ENCODE results near the gene GPR139.

GPR139 gene

DNA sequence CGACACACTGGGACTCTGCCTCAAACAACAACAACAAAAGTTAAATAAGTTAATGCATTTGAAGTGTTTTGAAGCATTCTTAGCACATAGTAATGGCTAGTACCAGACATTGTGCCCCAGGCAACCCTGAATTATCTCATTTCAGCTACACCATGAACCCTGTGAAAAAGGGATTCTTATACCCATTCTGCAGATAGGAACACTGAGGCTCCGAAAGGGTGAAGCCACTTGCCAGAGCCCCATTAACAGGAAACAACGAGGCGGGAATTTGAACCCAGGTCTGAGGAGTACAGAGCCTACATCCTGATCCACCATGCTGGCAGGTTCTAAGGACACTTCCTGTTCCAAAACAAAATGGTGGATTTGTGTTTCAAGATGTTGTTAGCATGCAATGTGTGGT lies 9.2 kb downstream of the GPR139 start:
- H3K9me2 ChIP-seq (replicated peaks; ENCODE audit: insufficient read depth, low read length): no peaks in the 10 kb centered on the region
- H3F3A ChIP-seq (ENCODE audit: insufficient read depth): no peaks in the 10 kb centered on the region
- H3K9ac ChIP-seq (ENCODE audit: low read length): no peak overlapping the region
- H3K4me3 ChIP-seq (ENCODE audit: insufficient read depth, low read length, poor library complexity, severe bottlenecking): no peak overlapping the region
- TF ChIP-seq EZH2phosphoT487 (conservative IDR thresholded peaks at IDR 0.05; ENCODE audit: low read length): no peak
- TF ChIP-seq, protein P1, sequence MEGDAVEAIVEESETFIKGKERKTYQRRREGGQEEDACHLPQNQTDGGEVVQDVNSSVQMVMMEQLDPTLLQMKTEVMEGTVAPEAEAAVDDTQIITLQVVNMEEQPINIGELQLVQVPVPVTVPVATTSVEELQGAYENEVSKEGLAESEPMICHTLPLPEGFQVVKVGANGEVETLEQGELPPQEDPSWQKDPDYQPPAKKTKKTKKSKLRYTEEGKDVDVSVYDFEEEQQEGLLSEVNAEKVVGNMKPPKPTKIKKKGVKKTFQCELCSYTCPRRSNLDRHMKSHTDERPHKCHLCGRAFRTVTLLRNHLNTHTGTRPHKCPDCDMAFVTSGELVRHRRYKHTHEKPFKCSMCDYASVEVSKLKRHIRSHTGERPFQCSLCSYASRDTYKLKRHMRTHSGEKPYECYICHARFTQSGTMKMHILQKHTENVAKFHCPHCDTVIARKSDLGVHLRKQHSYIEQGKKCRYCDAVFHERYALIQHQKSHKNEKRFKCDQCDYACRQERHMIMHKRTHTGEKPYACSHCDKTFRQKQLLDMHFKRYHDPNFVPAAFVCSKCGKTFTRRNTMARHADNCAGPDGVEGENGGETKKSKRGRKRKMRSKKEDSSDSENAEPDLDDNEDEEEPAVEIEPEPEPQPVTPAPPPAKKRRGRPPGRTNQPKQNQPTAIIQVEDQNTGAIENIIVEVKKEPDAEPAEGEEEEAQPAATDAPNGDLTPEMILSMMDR (IDR thresholded peaks at IDR 0.05; ENCODE audit: insufficient read depth, low read length, poor library complexity, severe bottlenecking): no peak
- no peak overlapping the region for H2AFZ ChIP-seq (ENCODE audit: low read depth, low read length, severe bottlenecking)
- H3K9me3 ChIP-seq (ENCODE audit: insufficient read depth, low read length): no peaks in the 10 kb centered on the region
- no peaks in the 10 kb centered on the region for H3K36me3 ChIP-seq (ENCODE audit: low read length)
- no peak overlapping the region for H3K4me2 ChIP-seq (ENCODE audit: low read depth, low read length, poor library complexity, severe bottlenecking)
- no peaks in the 10 kb centered on the region for H3K27me3 ChIP-seq (ENCODE audit: low read length)
- H3K79me2 ChIP-seq (ENCODE audit: insufficient read depth, low read length): no peaks in the 10 kb centered on the region
- H3K27ac ChIP-seq (ENCODE audit: low read depth, low read length): no peak overlapping the region
- H4K20me1 ChIP-seq (ENCODE audit: low read depth, low read length): no peaks in the 10 kb centered on the region

DNA sequence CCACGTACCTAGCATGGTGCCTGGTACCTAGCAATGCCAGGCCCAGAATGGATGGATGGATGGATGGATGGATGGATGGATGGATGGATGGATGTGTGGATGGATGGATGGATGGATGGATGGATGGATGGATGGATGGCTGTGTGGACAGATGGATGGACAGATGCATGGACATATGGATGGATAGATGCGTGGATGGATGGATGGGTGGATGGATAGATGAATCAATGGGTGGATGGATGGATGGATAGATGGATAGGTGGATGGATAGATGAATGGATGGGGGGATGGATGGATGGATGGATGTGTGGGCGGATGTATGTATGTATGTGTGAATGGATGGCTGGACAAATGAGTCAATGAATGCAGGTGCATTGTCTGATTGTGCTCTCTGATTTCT lies 12.6 kb downstream of the GPR139 start:
- no peaks in the 10 kb centered on the region for H3F3A ChIP-seq (ENCODE audit: insufficient read depth)
- H3K4me2 ChIP-seq (ENCODE audit: low read depth, low read length, poor library complexity, severe bottlenecking): no peak overlapping the region
- no peaks in the 10 kb centered on the region for H3K9me3 ChIP-seq (ENCODE audit: insufficient read depth, low read length)
- no peak overlapping the region for H2AFZ ChIP-seq (ENCODE audit: low read depth, low read length, severe bottlenecking)
- TF ChIP-seq, protein P1 (IDR thresholded peaks at IDR 0.05; ENCODE audit: insufficient read depth, low read length, poor library complexity, severe bottlenecking): no peak
- no peak for TF ChIP-seq EZH2phosphoT487 (conservative IDR thresholded peaks at IDR 0.05; ENCODE audit: low read length)
- no peaks in the 10 kb centered on the region for H4K20me1 ChIP-seq (ENCODE audit: low read depth, low read length)
- no peaks in the 10 kb centered on the region for H3K36me3 ChIP-seq (ENCODE audit: low read length)
- no peaks in the 10 kb centered on the region for H3K79me2 ChIP-seq (ENCODE audit: insufficient read depth, low read length)
- no peak overlapping the region for H3K27ac ChIP-seq (ENCODE audit: low read depth, low read length)
- H3K4me3 ChIP-seq (ENCODE audit: insufficient read depth, low read length, poor library complexity, severe bottlenecking): no peak overlapping the region
- no peaks in the 10 kb centered on the region for H3K9me2 ChIP-seq (replicated peaks; ENCODE audit: insufficient read depth, low read length)
- no peak overlapping the region for H3K9ac ChIP-seq (ENCODE audit: low read length)
- H3K27me3 ChIP-seq (ENCODE audit: low read length): no peaks in the 10 kb centered on the region

- Histone ChIP-seq H3K4me3 (ENCODE audit: insufficient read depth, low read length, poor library complexity, severe bottlenecking) (no peak overlapping the region), H3K9me3 (ENCODE audit: insufficient read depth, low read length) (no peaks in the 10 kb centered on the region), H4K20me1 (ENCODE audit: low read depth, low read length) (no peaks in the 10 kb centered on the region), H3K36me3 (ENCODE audit: low read length) (no peaks in the 10 kb centered on the region), H3K9ac (ENCODE audit: low read length) (no peak overlapping the region), H3K27ac (ENCODE audit: low read depth, low read length) (no peak overlapping the region), H3K27me3 (ENCODE audit: low read length) (no peaks in the 10 kb centered on the region), H3K4me2 (ENCODE audit: low read depth, low read length, poor library complexity, severe bottlenecking) (no peak overlapping the region), H3K79me2 (ENCODE audit: insufficient read depth, low read length) (no peaks in the 10 kb centered on the region), H3K9me2 (replicated peaks; ENCODE audit: insufficient read depth, low read length) (no peaks in the 10 kb centered on the region), H2AFZ (ENCODE audit: low read depth, low read length, severe bottlenecking) (no peak overlapping the region), H3F3A (ENCODE audit: insufficient read depth) (no peaks in the 10 kb centered on the region)
- TF ChIP-seq EZH2phosphoT487 (conservative IDR thresholded peaks at IDR 0.05; ENCODE audit: low read length): no peak
- TF ChIP-seq, protein P1 (IDR thresholded peaks at IDR 0.05; ENCODE audit: insufficient read depth, low read length, poor library complexity, severe bottlenecking): no peak
Measured at GRCh38 chr16:20056436-20056835, 17.3 kb downstream of the GPR139 start.
